ENCODE results near the gene NOS2. TPM values are rescaled to one million over a fixed set of nuclear protein-coding genes. Genes with fewer than 3 reads are reported as not detected.
"Not testable (repeated sequence)": the region's sequence is repeated elsewhere in the genome, so short reads cannot be mapped to it uniquely, and the experiment has no call there.

NOS2 gene
- total and polyA plus RNA-seq, 4 donors, result 0.16 to 0.48 (median 0.37) TPM

GRCh38 chr17:27839571-27840405, 39.5 kb upstream of the NOS2 start:
- H3K27me3 ChIP-seq (ENCODE audit: control insufficient read depth in 1 of 2, insufficient read depth in 2 of 2, low read length in 1 of 2); DNase-seq; ATAC-seq (ENCODE audit: low FRiP score); H3K36me3 ChIP-seq (ENCODE audit: control insufficient read depth in 1 of 2, insufficient read depth in 2 of 2, low read length in 1 of 2); H3K4me1 ChIP-seq (ENCODE audit: control insufficient read depth in 1 of 2, insufficient read depth in 2 of 2, low read length in 2 of 2); intact Hi-C loops (cut with DNase I); H3K27ac ChIP-seq (ENCODE audit: low read depth in 1 of 2, low read length in 2 of 2); H3K9me3 ChIP-seq (ENCODE audit: control insufficient read depth, low read length); H3K4me3 ChIP-seq (ENCODE audit: low read length in 2 of 2): not testable (repeated sequence)
- WGBS, 2 donors, result 16 to 33% methylated on average over 1 of the region's 4 CpGs

GRCh38 chr17:27838607-27839006, 38.3 kb upstream of the NOS2 start:
- WGBS, 2 donors, result 86 to 88% methylated on average over 2 of the region's 3 CpGs
- H3K4me1 ChIP-seq (ENCODE audit: control insufficient read depth in 1 of 2, insufficient read depth in 2 of 2, low read length in 2 of 2); H3K4me3 ChIP-seq (ENCODE audit: low read length in 2 of 2); H3K27me3 ChIP-seq (ENCODE audit: control insufficient read depth in 1 of 2, insufficient read depth in 2 of 2, low read length in 1 of 2); intact Hi-C loops (cut with DNase I); DNase-seq; H3K27ac ChIP-seq (ENCODE audit: low read depth in 1 of 2, low read length in 2 of 2); ATAC-seq (ENCODE audit: low FRiP score); H3K36me3 ChIP-seq (ENCODE audit: control insufficient read depth in 1 of 2, insufficient read depth in 2 of 2, low read length in 1 of 2); H3K9me3 ChIP-seq (ENCODE audit: control insufficient read depth, low read length): not testable (repeated sequence)

GRCh38 chr17:27837769-27838168, 37.4 kb upstream of the NOS2 start:
- H3K4me3 ChIP-seq (ENCODE audit: low read length in 2 of 2); intact Hi-C loops (cut with DNase I); H3K27ac ChIP-seq (ENCODE audit: low read depth in 1 of 2, low read length in 2 of 2); H3K36me3 ChIP-seq (ENCODE audit: control insufficient read depth in 1 of 2, insufficient read depth in 2 of 2, low read length in 1 of 2); ATAC-seq (ENCODE audit: low FRiP score); DNase-seq; H3K27me3 ChIP-seq (ENCODE audit: control insufficient read depth in 1 of 2, insufficient read depth in 2 of 2, low read length in 1 of 2); H3K4me1 ChIP-seq (ENCODE audit: control insufficient read depth in 1 of 2, insufficient read depth in 2 of 2, low read length in 2 of 2); H3K9me3 ChIP-seq (ENCODE audit: control insufficient read depth, low read length): not testable (repeated sequence)
- WGBS, 2 donors, result 88 to 94% methylated on average over 1 of the region's 1 CpG

GRCh38 chr17:27836651-27837050, 36.3 kb upstream of the NOS2 start:
- no peak for ATAC-seq (ENCODE audit: low FRiP score)
- peaks cover 1% of the 10 kb centered on the region for H3K9me3 ChIP-seq (ENCODE audit: control insufficient read depth, low read length)
- no peaks in the 10 kb centered on the region for H3K27me3 ChIP-seq (ENCODE audit: control insufficient read depth in 1 of 2, insufficient read depth in 2 of 2, low read length in 1 of 2)
- no peak overlapping the region for H3K4me3 ChIP-seq (ENCODE audit: low read length in 2 of 2)
- intact Hi-C loops (cut with DNase I), result no loop called here
- no peaks in the 10 kb centered on the region for H3K36me3 ChIP-seq (ENCODE audit: control insufficient read depth in 1 of 2, insufficient read depth in 2 of 2, low read length in 1 of 2)
- no peak overlapping the region for H3K27ac ChIP-seq (ENCODE audit: low read depth in 1 of 2, low read length in 2 of 2)
- H3K4me1 ChIP-seq (ENCODE audit: control insufficient read depth in 1 of 2, insufficient read depth in 2 of 2, low read length in 2 of 2), result no peaks in the 10 kb centered on the region
- no peak for DNase-seq

- ATAC-seq (ENCODE audit: low FRiP score) (no peak), DNase-seq (no peak)
- Histone ChIP-seq H3K27me3 (ENCODE audit: control insufficient read depth in 1 of 2, insufficient read depth in 2 of 2, low read length in 1 of 2) (no peaks in the 10 kb centered on the region), H3K4me1 (ENCODE audit: control insufficient read depth in 1 of 2, insufficient read depth in 2 of 2, low read length in 2 of 2) (no peaks in the 10 kb centered on the region), H3K9me3 (ENCODE audit: control insufficient read depth, low read length) (peaks cover 1% of the 10 kb centered on the region), H3K4me3 (ENCODE audit: low read length in 2 of 2) (no peak overlapping the region), H3K36me3 (ENCODE audit: control insufficient read depth in 1 of 2, insufficient read depth in 2 of 2, low read length in 1 of 2) (no peaks in the 10 kb centered on the region), H3K27ac (ENCODE audit: low read depth in 1 of 2, low read length in 2 of 2) (no peak overlapping the region)
- 84 to 88% methylated on average over 3 of the region's 3 CpGs for WGBS, 2 donors
- intact Hi-C loops (cut with DNase I), result no loop called here
Measured at GRCh38 chr17:27834571-27834970, 34.2 kb upstream of the NOS2 start.

- Histone ChIP-seq H3K4me1 (ENCODE audit: control insufficient read depth in 1 of 2, insufficient read depth in 2 of 2, low read length in 2 of 2) (no peaks in the 10 kb centered on the region), H3K27me3 (ENCODE audit: control insufficient read depth in 1 of 2, insufficient read depth in 2 of 2, low read length in 1 of 2) (no peaks in the 10 kb centered on the region), H3K4me3 (ENCODE audit: low read length in 2 of 2) (no peak overlapping the region), H3K36me3 (ENCODE audit: control insufficient read depth in 1 of 2, insufficient read depth in 2 of 2, low read length in 1 of 2) (no peaks in the 10 kb centered on the region), H3K9me3 (ENCODE audit: control insufficient read depth, low read length) (peaks cover 1% of the 10 kb centered on the region), H3K27ac (ENCODE audit: low read depth in 1 of 2, low read length in 2 of 2) (no peak overlapping the region)
- no peak for ATAC-seq (ENCODE audit: low FRiP score)
- intact Hi-C loops (cut with DNase I), result no loop called here
- no peak for DNase-seq
Measured at GRCh38 chr17:27832831-27833230, 32.5 kb upstream of the NOS2 start.

- intact Hi-C loops (cut with DNase I), result not testable (repeated sequence)
- WGBS, 2 donors, result 0 to 14% methylated on average over 1 of the region's 1 CpG
Measured at GRCh38 chr17:27829888-27830287, 29.6 kb upstream of the NOS2 start.

GRCh38 chr17:27829143-27829711, 28.9 kb upstream of the NOS2 start:
- H3K4me3 ChIP-seq (ENCODE audit: low read length in 2 of 2); ATAC-seq (ENCODE audit: low FRiP score); H3K27ac ChIP-seq (ENCODE audit: low read depth in 1 of 2, low read length in 2 of 2); intact Hi-C loops (cut with DNase I); H3K36me3 ChIP-seq (ENCODE audit: control insufficient read depth in 1 of 2, insufficient read depth in 2 of 2, low read length in 1 of 2); H3K4me1 ChIP-seq (ENCODE audit: control insufficient read depth in 1 of 2, insufficient read depth in 2 of 2, low read length in 2 of 2); H3K27me3 ChIP-seq (ENCODE audit: control insufficient read depth in 1 of 2, insufficient read depth in 2 of 2, low read length in 1 of 2); DNase-seq; H3K9me3 ChIP-seq (ENCODE audit: control insufficient read depth, low read length): not testable (repeated sequence)
- WGBS, 2 donors, result no CpG with 5 or more reads among the region's 2 CpGs

More at GRCh38 chr17:27829888-27830287, 29.6 kb upstream of the NOS2 start:
- not testable (repeated sequence) for DNase-seq; H3K4me1 ChIP-seq (ENCODE audit: control insufficient read depth in 1 of 2, insufficient read depth in 2 of 2, low read length in 2 of 2); H3K4me3 ChIP-seq (ENCODE audit: low read length in 2 of 2); H3K9me3 ChIP-seq (ENCODE audit: control insufficient read depth, low read length); ATAC-seq (ENCODE audit: low FRiP score); H3K27ac ChIP-seq (ENCODE audit: low read depth in 1 of 2, low read length in 2 of 2); H3K27me3 ChIP-seq (ENCODE audit: control insufficient read depth in 1 of 2, insufficient read depth in 2 of 2, low read length in 1 of 2); H3K36me3 ChIP-seq (ENCODE audit: control insufficient read depth in 1 of 2, insufficient read depth in 2 of 2, low read length in 1 of 2)

GRCh38 chr17:27825459-27825858, 25.1 kb upstream of the NOS2 start:
- H3K4me3 ChIP-seq (ENCODE audit: low read length in 2 of 2), result no peak overlapping the region
- ATAC-seq (ENCODE audit: low FRiP score) (no peak), DNase-seq (no peak)
- WGBS, 2 donors, result 79 to 80% methylated on average over 5 of the region's 5 CpGs
- no peaks in the 10 kb centered on the region for H3K4me1 ChIP-seq (ENCODE audit: control insufficient read depth in 1 of 2, insufficient read depth in 2 of 2, low read length in 2 of 2)
- intact Hi-C loops (cut with DNase I), result no loop called here
- H3K27ac ChIP-seq (ENCODE audit: low read depth in 1 of 2, low read length in 2 of 2), result no peak overlapping the region
- no peaks in the 10 kb centered on the region for H3K36me3 ChIP-seq (ENCODE audit: control insufficient read depth in 1 of 2, insufficient read depth in 2 of 2, low read length in 1 of 2)
- no peaks in the 10 kb centered on the region for H3K27me3 ChIP-seq (ENCODE audit: control insufficient read depth in 1 of 2, insufficient read depth in 2 of 2, low read length in 1 of 2)
- H3K9me3 ChIP-seq (ENCODE audit: control insufficient read depth, low read length), result peaks cover 4% of the 10 kb centered on the region

Data from aorta (tissue), 5 donors.